NCI-H2029 treated with DMSO at 0.1 percent for 48 hours (cell line): ENCODE data around the gene KIAA1191.
"Not testable (repeated sequence)": the region's sequence is repeated elsewhere in the genome, so short reads cannot be mapped to it uniquely, and the experiment has no call there.

Experiments
- DNase-seq: peaks from one replicate; lab custom pipeline; 2025; lab: John Stamatoyannopoulos, UW

Gene KIAA1191

GRCh38 chr5:176317534-176318374 is 43.8 kb downstream of the KIAA1191 start:
- no peak for DNase-seq

DNA sequence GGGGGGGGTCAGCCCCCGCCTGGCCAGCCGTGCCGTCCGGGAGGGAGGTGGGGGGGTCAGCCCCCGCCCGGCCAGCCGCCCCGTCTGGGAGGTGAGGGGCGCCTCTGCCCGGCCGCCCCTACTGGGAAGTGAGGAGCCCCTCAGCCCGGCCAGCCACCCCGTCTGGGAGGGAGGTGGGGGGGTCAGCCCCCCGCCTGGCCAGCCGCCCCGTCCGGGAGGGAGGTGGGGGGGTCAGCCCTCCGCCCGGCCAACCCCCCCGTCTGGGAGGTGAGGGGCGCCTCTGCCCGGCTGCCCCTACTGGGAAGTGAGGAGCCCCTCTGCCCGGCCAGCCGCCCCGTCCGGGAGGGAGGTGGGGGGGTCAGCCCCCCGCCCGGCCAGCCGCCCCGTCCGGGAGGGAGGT is 56.2 kb downstream of the KIAA1191 start:
- DNase-seq = not testable (repeated sequence)
